Mesenchymal stem cell (in vitro differentiated cells and primary cell): ENCODE data around the gene CDK11A.
"Not testable (repeated sequence)": the region's sequence is repeated elsewhere in the genome, so short reads cannot be mapped to it uniquely, and the experiment has no call there.

Source experiments
- DNase-seq: peaks from one replicate; pipeline ENCODE4 v3.0.0-alpha.2; 2013
- H2AFZ ChIP-seq: one replicate; pipeline ENCODE4 v1.6.1; 2013; ENCODE audit warnings: low read depth, mild to moderate bottlenecking, control low read depth, inconsistent platforms, low read length, moderate library complexity
- H2AK5ac ChIP-seq: 2 replicates; pipeline ENCODE4 v1.6.1; 2013; ENCODE audit warnings: low read length, moderate library complexity, mild to moderate bottlenecking, inconsistent platforms; ENCODE audit not compliant: severe bottlenecking
- H2BK120ac ChIP-seq: one replicate; pipeline ENCODE4 v1.6.1; 2013; ENCODE audit warnings: low read depth, mild to moderate bottlenecking, inconsistent platforms, low read length, moderate library complexity
- H2BK12ac ChIP-seq, 2 experiments: one replicate each; pipeline ENCODE4 v1.6.1; 2013; ENCODE audit warnings: inconsistent platforms in 2 of 2, low read length in 2 of 2, mild to moderate bottlenecking in 2 of 2, moderate library complexity in 2 of 2, control low read depth in 1 of 2
- H2BK15ac ChIP-seq: one replicate; pipeline ENCODE4 v1.6.1; 2013; ENCODE audit warnings: mild to moderate bottlenecking, low read depth, inconsistent platforms; ENCODE audit not compliant: poor library complexity, severe bottlenecking
- H2BK5ac ChIP-seq: 2 replicates; pipeline ENCODE4 v1.6.1; 2013; ENCODE audit warnings: low read depth, mild to moderate bottlenecking, low read length, control low read depth, inconsistent platforms; ENCODE audit not compliant: poor library complexity, severe bottlenecking
- H3K14ac ChIP-seq, 2 experiments: one replicate each; pipeline ENCODE4 v1.6.1; 2013; ENCODE audit warnings: inconsistent platforms in 2 of 2, low read length in 2 of 2, control low read depth in 1 of 2, mild to moderate bottlenecking in 1 of 2, moderate library complexity in 1 of 2
- H3K18ac ChIP-seq, 2 experiments: one replicate each; pipeline ENCODE4 v1.6.1; 2013; ENCODE audit warnings: inconsistent platforms in 2 of 2, low read length in 2 of 2, control low read depth in 1 of 2, low read depth in 1 of 2, mild to moderate bottlenecking in 1 of 2
- H3K23ac ChIP-seq, 2 experiments: one replicate each; pipeline ENCODE4 v1.6.1; 2013; ENCODE audit warnings: inconsistent platforms in 2 of 2, low read length in 2 of 2, mild to moderate bottlenecking in 2 of 2, moderate library complexity in 2 of 2, control low read depth in 1 of 2
- H3K27ac ChIP-seq: 2 replicates; pipeline ENCODE4 v1.5.1; 2013; ENCODE audit warnings: mild to moderate bottlenecking, moderate library complexity, low read length, control low read depth, inconsistent platforms; ENCODE audit not compliant: poor library complexity, severe bottlenecking
- H3K27me3 ChIP-seq, 2 experiments: 2 replicates each; pipeline versions ENCODE4 v1.6.1 to v1.7.0; 2013; ENCODE audit warnings: low read length in 2 of 2, mild to moderate bottlenecking in 2 of 2, moderate library complexity in 2 of 2, control low read depth in 1 of 2, inconsistent platforms in 1 of 2; ENCODE audit not compliant: control insufficient read depth in 1 of 2, insufficient read depth in 1 of 2
- H3K36me3 ChIP-seq, 2 experiments: 2 replicates each; pipeline versions ENCODE4 v1.6.1 to v1.7.0; 2013; ENCODE audit warnings: low read length in 2 of 2, control low read depth in 1 of 2, inconsistent platforms in 1 of 2, low read depth in 1 of 2, mild to moderate bottlenecking in 1 of 2; ENCODE audit not compliant: insufficient read depth in 2 of 2, control insufficient read depth in 1 of 2
- H3K4ac ChIP-seq, 2 experiments: one replicate each; pipeline ENCODE4 v1.6.1; 2013; ENCODE audit warnings: inconsistent platforms in 2 of 2, low read length in 2 of 2, mild to moderate bottlenecking in 2 of 2, moderate library complexity in 2 of 2, control low read depth in 1 of 2, low read depth in 1 of 2
- H3K4me1 ChIP-seq: 2 replicates; pipeline ENCODE4 v1.6.1; 2013; ENCODE audit warnings: low read depth, low read length, control low read depth; ENCODE audit not compliant: control insufficient read depth, insufficient read depth
- H3K4me2 ChIP-seq: 2 replicates; pipeline ENCODE4 v1.6.1; 2013; ENCODE audit warnings: low read length, mild to moderate bottlenecking, inconsistent platforms; ENCODE audit not compliant: poor library complexity, severe bottlenecking
- H3K4me3 ChIP-seq, 2 experiments: 2 replicates each; pipeline versions ENCODE4 v1.5.1 to v1.7.0; 2013; ENCODE audit warnings: low read length in 2 of 2, mild to moderate bottlenecking in 2 of 2, control low read depth in 1 of 2, low read depth in 1 of 2; ENCODE audit not compliant: insufficient read depth in 1 of 2
- H3K79me1 ChIP-seq: replicated peaks from 2 replicates; pipeline ENCODE4 v1.6.1; 2013; ENCODE audit warnings: mild to moderate bottlenecking, control low read depth, low read length, inconsistent platforms; ENCODE audit not compliant: poor library complexity, severe bottlenecking
- H3K9ac ChIP-seq: 2 replicates; pipeline ENCODE4 v1.7.0; 2013; ENCODE audit warnings: mild to moderate bottlenecking, low read length, moderate library complexity
- H3K9me3 ChIP-seq: 2 replicates; pipeline ENCODE4 v1.7.0; 2013; ENCODE audit warnings: mild to moderate bottlenecking, low read length; ENCODE audit not compliant: control insufficient read depth
- H4K8ac ChIP-seq: one replicate; pipeline ENCODE4 v1.6.1; 2013; ENCODE audit warnings: inconsistent platforms, mild to moderate bottlenecking, low read length, moderate library complexity
- H4K91ac ChIP-seq: one replicate; pipeline ENCODE4 v1.6.1; 2013; ENCODE audit warnings: mild to moderate bottlenecking, low read length, inconsistent platforms
- WGBS: methylation state at CpG from one replicate; pipeline ENCODE4 v1.1.7; 2013; ENCODE audit warnings: mixed read lengths; 5-methylcytosine and 5-hydroxymethylcytosine counted together

Gene CDK11A

DNA sequence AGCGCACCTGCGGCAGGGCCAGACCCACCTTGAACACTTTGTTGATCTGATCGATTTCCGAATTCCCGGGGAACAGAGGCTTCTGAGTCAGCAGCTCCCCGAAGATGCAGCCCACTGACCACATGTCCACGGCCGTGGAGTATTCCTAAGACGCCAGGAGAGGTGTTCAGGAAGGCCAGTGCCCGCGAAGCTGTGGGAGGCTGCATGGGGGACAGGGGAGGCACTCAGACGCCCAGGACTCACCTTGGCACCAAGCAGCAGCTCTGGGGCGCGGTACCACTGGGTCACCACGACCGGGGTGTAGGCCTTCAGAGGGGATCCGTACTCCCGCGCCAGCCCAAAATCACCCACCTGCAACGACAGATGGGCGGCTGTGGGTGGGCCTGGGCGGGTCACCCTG, 20.4 kb downstream of the CDK11A start:
- Histone ChIP-seq H3K23ac (no peak overlapping the region), H3K9me3 (no peaks in the 10 kb centered on the region), H3K27me3 (no peaks in the 10 kb centered on the region), H2AFZ (no peak overlapping the region), H3K27ac (no peak overlapping the region), H2AK5ac (no peak overlapping the region), H2BK120ac (no peak overlapping the region), H3K14ac (no peak overlapping the region), H4K8ac (no peak overlapping the region), H3K18ac (no peak overlapping the region), H3K79me1 (peaks cover 2% of the 10 kb centered on the region), H3K4me1 (no peaks in the 10 kb centered on the region), H3K4ac (no peak overlapping the region), H3K4me3 (no peak overlapping the region), H3K4me2 (no peak overlapping the region), H3K36me3 (peaks cover 4 to 20% of the 10 kb centered on the region in 2 experiments), H3K9ac (no peak overlapping the region), H2BK15ac (no peak overlapping the region), H2BK12ac (no peak overlapping the region), H2BK5ac (no peak overlapping the region), H4K91ac (no peak overlapping the region)
- DNase-seq: no peak
- 96% methylated on average over 22 of the region's 22 CpGs for WGBS

DNA sequence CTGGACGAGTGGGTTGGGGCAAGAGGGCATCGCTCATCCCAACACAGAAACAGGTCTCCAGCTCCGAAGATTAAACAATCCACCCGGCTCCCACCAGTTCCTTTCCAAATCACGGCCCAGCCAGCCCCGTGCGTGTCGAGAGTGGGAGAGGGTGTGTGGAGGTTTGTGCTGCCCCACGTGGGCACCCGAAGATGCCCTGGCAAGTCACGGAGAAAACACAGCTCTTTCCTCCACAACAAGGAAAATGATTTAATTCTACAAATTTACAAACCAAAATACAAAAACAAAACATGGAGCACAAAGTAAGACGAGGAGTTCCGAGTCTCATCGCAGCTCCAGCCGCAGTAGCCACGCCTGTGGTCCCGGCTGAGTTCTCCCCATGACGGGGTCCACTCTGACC, 21.7 kb downstream of the CDK11A start:
- not testable (repeated sequence) for DNase-seq, H2BK15ac ChIP-seq, H4K91ac ChIP-seq, H2BK5ac ChIP-seq, H3K14ac ChIP-seq, H2BK120ac ChIP-seq, H2BK12ac ChIP-seq, H3K23ac ChIP-seq, H3K9ac ChIP-seq, H3K4me2 ChIP-seq, H2AK5ac ChIP-seq, H3K4me1 ChIP-seq, H3K27ac ChIP-seq, H3K9me3 ChIP-seq, H3K27me3 ChIP-seq, H3K79me1 ChIP-seq, H3K4ac ChIP-seq, H3K18ac ChIP-seq, H3K4me3 ChIP-seq, H2AFZ ChIP-seq, H4K8ac ChIP-seq
- H3K36me3 ChIP-seq: peaks cover 4 to 20% of the 10 kb centered on the region in 2 experiments
- WGBS: no CpG with 5 or more reads among the region's 18 CpGs

DNA sequence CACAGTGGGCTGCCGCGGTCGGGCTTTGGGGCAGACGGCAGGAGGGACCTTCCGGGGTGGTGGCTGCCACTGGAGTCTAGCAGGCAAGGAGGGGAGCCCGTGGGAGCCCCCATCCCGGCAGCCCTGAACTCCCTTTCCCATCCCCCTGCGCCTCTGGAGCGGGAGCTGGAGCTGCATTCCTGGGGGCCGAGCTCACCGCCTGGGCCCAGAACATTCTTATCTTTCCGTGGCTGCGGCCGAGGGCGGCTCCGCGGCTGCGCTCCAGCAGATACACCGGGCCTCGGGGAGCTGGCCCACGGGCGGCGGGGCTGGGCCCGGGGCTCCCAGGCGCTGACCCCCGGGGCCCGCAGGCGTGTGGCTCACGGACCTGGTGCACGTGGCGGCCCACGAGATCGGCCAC, 23.6 kb downstream of the CDK11A start:
- DNase-seq, H2BK120ac ChIP-seq, H2AK5ac ChIP-seq, H3K18ac ChIP-seq, H4K91ac ChIP-seq, H3K4ac ChIP-seq, H3K23ac ChIP-seq, H2AFZ ChIP-seq, H3K14ac ChIP-seq, H3K27ac ChIP-seq, H3K27me3 ChIP-seq, H2BK5ac ChIP-seq, H3K4me1 ChIP-seq, H3K79me1 ChIP-seq, H2BK12ac ChIP-seq, H4K8ac ChIP-seq, H2BK15ac ChIP-seq, H3K4me3 ChIP-seq, H3K9me3 ChIP-seq, H3K9ac ChIP-seq, H3K4me2 ChIP-seq: not testable (repeated sequence)
- WGBS: no CpG with 5 or more reads among the region's 33 CpGs
- peaks cover 4 to 14% of the 10 kb centered on the region in 2 experiments for H3K36me3 ChIP-seq

DNA sequence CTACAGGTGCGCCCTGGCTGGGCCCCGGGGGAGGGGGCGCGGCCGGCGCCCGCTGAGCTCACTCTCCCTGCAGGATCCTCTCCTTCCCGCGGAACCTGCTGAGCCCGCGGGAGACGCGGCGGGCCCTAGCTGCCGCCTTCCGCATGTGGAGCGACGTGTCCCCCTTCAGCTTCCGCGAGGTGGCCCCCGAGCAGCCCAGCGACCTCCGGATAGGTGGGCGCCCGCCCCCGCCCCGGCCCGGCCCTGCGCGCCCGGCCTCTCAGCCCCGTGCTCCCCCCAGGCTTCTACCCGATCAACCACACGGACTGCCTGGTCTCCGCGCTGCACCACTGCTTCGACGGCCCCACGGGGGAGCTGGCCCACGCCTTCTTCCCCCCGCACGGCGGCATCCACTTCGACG, 24.1 kb downstream of the CDK11A start:
- not testable (repeated sequence) for H3K9me3 ChIP-seq, H2AFZ ChIP-seq, H3K9ac ChIP-seq, H3K4me1 ChIP-seq, H3K27ac ChIP-seq, H3K14ac ChIP-seq, H3K4ac ChIP-seq, DNase-seq, H3K27me3 ChIP-seq, H4K91ac ChIP-seq, H3K18ac ChIP-seq, H2AK5ac ChIP-seq, H2BK120ac ChIP-seq, H3K4me2 ChIP-seq, H3K4me3 ChIP-seq, H2BK15ac ChIP-seq, H3K79me1 ChIP-seq, H4K8ac ChIP-seq, H2BK12ac ChIP-seq, H3K23ac ChIP-seq, H2BK5ac ChIP-seq
- WGBS: no CpG with 5 or more reads among the region's 45 CpGs
- peaks cover 4 to 14% of the 10 kb centered on the region in 2 experiments for H3K36me3 ChIP-seq
